ENCODE measurements around the gene KCNT2.

DNA sequence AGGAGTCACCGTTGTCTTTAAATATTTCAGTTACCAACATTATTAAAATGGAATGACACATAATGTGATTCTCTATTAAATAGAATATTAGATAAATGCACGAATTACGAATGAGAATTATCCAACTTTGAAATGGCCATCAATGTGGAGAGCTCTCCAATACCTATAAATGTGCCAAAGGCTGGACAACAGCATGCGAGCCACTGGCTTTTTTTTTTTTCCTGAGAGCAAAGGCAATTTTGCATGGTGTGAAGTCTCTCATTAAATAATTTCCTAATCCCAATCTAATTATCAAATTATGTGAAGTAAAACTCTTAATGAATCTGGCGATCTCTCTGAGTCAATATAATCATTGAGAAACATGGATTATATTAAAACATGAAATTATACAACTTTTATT is 113.5 kb downstream of the KCNT2 start:
- TF ChIP-seq CTCF (IDR thresholded peaks at IDR 0.05; ENCODE audit: low read depth, low read length) (no peak), EZH2phosphoT487 (IDR thresholded peaks at IDR 0.05; ENCODE audit: low read depth) (no peak)

Measured in OCI-LY3 (cell line).